DOHH2 (cell line): ENCODE results near the gene DNAJC4.

ENCODE experiments used
- H3F3A ChIP-seq: fragments of 200-600 bp; sonication (generic), shearing (Covaris generic); 2 replicates; pipeline ENCODE4 v1.6.0; 2016; ENCODE audit warnings: antibody characterized with exemption, mild to moderate bottlenecking; ENCODE audit not compliant: control insufficient read depth, insufficient read depth
- H3K27ac ChIP-seq: fragments of 200-600 bp; sonication (generic); 2 replicates; pipeline ENCODE4 v1.5.1; 2014; ENCODE audit warnings: low read depth, mild to moderate bottlenecking, low read length, moderate library complexity
- H3K27me3 ChIP-seq: fragments of 200-600 bp; sonication (generic); 2 replicates; pipeline ENCODE4 v1.6.1; 2014; ENCODE audit warnings: mild to moderate bottlenecking, low read length, mixed read lengths; ENCODE audit not compliant: control insufficient read depth
- H3K36me3 ChIP-seq: fragments of 200-600 bp; sonication (generic); 2 replicates; pipeline ENCODE4 v1.6.1; 2014; ENCODE audit warnings: mild to moderate bottlenecking, low read length, moderate library complexity, mixed read lengths; ENCODE audit not compliant: control insufficient read depth
- H3K4me1 ChIP-seq: fragments of 200-600 bp; sonication (generic); 2 replicates; pipeline ENCODE4 v1.6.1; 2014; ENCODE audit warnings: mild to moderate bottlenecking, low read length, mixed read lengths; ENCODE audit not compliant: control insufficient read depth
- H3K4me2 ChIP-seq: fragments of 200-600 bp; sonication (generic); 2 replicates; pipeline ENCODE4 v1.6.0; 2014; ENCODE audit warnings: mild to moderate bottlenecking, low read length, moderate library complexity
- H3K4me3 ChIP-seq: fragments of 200-600 bp; sonication (generic); 2 replicates; pipeline ENCODE4 v1.5.1; 2014; ENCODE audit warnings: mild to moderate bottlenecking, low read length, mixed read lengths
- H3K79me2 ChIP-seq: fragments of 200-600 bp; sonication (generic); 2 replicates; pipeline ENCODE4 v1.6.1; 2014; ENCODE audit warnings: mild to moderate bottlenecking, low read length, mixed read lengths; ENCODE audit not compliant: control insufficient read depth
- H3K9me2 ChIP-seq: fragments of 200-600 bp; sonication (generic); replicated peaks from 2 replicates; pipeline ENCODE4 v1.6.1; 2014; ENCODE audit warnings: mild to moderate bottlenecking, low read length, mixed read lengths; ENCODE audit not compliant: control insufficient read depth
- H3K9me3 ChIP-seq: fragments of 200-600 bp; sonication (generic); 2 replicates; pipeline ENCODE4 v1.6.1; 2014; ENCODE audit warnings: antibody characterized with exemption, low read length, mixed read lengths; ENCODE audit not compliant: control insufficient read depth, insufficient read depth
- H4K20me1 ChIP-seq: fragments of 200-600 bp; sonication (generic); 2 replicates; pipeline ENCODE4 v1.6.0; 2014; ENCODE audit warnings: low read depth, mild to moderate bottlenecking, antibody characterized with exemption, low read length, moderate library complexity; ENCODE audit not compliant: control insufficient read depth, insufficient read depth
- EZH2phosphoT487 ChIP-seq: fragments of 200-600 bp; sonication (generic); IDR thresholded peaks from 2 replicates; pipeline ENCODE4 v1.6.1; 2017; ENCODE audit warnings: borderline replicate concordance, mild to moderate bottlenecking, antibody characterized with exemption, low read length, moderate library complexity, mixed read lengths
- TF ChIP-seq, protein P1 (sequence below): fragments of 200-600 bp; sonication (generic); IDR thresholded peaks from one replicate; pipeline ENCODE4 v1.5.1; 2014; ENCODE audit warnings: antibody characterized with exemption, mild to moderate bottlenecking, low read depth, low read length; ENCODE audit not compliant: poor library complexity, severe bottlenecking

The DNAJC4 gene

GRCh38 chr11:64247729-64248531 is 17.6 kb downstream of the DNAJC4 start:
- H3K27me3 ChIP-seq = no peaks in the 10 kb centered on the region
- peaks cover 29% of the 10 kb centered on the region for H3F3A ChIP-seq
- peaks cover 33% of the 10 kb centered on the region for H3K36me3 ChIP-seq
- TF ChIP-seq, protein P1, sequence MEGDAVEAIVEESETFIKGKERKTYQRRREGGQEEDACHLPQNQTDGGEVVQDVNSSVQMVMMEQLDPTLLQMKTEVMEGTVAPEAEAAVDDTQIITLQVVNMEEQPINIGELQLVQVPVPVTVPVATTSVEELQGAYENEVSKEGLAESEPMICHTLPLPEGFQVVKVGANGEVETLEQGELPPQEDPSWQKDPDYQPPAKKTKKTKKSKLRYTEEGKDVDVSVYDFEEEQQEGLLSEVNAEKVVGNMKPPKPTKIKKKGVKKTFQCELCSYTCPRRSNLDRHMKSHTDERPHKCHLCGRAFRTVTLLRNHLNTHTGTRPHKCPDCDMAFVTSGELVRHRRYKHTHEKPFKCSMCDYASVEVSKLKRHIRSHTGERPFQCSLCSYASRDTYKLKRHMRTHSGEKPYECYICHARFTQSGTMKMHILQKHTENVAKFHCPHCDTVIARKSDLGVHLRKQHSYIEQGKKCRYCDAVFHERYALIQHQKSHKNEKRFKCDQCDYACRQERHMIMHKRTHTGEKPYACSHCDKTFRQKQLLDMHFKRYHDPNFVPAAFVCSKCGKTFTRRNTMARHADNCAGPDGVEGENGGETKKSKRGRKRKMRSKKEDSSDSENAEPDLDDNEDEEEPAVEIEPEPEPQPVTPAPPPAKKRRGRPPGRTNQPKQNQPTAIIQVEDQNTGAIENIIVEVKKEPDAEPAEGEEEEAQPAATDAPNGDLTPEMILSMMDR = no peak
- TF ChIP-seq EZH2phosphoT487 = no peak
- peak overlapping the region; percentile 78 for H3K4me3 ChIP-seq
- H3K27ac ChIP-seq = no peak overlapping the region
- no peaks in the 10 kb centered on the region for H3K9me2 ChIP-seq
- peaks cover 2% of the 10 kb centered on the region; the same call in 1 of the 2 replicates for H4K20me1 ChIP-seq
- no peaks in the 10 kb centered on the region for H3K9me3 ChIP-seq
- H3K79me2 ChIP-seq = peaks cover 42% of the 10 kb centered on the region
- peak overlapping the region; percentile 85 for H3K4me2 ChIP-seq
- peaks cover 62% of the 10 kb centered on the region for H3K4me1 ChIP-seq

GRCh38 chr11:64248578-64248977 is 18.2 kb downstream of the DNAJC4 start:
- H3K9me3 ChIP-seq = no peaks in the 10 kb centered on the region
- TF ChIP-seq, protein P1 = no peak
- no peak for TF ChIP-seq EZH2phosphoT487
- peaks cover 29% of the 10 kb centered on the region for H3F3A ChIP-seq
- no peak overlapping the region for H3K27ac ChIP-seq
- peaks cover 27% of the 10 kb centered on the region for H3K36me3 ChIP-seq
- H3K79me2 ChIP-seq = peaks cover 39% of the 10 kb centered on the region
- peaks cover 59% of the 10 kb centered on the region for H3K4me1 ChIP-seq
- no peak overlapping the region for H3K4me2 ChIP-seq
- H3K27me3 ChIP-seq = no peaks in the 10 kb centered on the region
- no peaks in the 10 kb centered on the region for H3K9me2 ChIP-seq
- no peak overlapping the region for H3K4me3 ChIP-seq
- H4K20me1 ChIP-seq = peaks cover 5% of the 10 kb centered on the region; the same call in 1 of the 2 replicates

DNA sequence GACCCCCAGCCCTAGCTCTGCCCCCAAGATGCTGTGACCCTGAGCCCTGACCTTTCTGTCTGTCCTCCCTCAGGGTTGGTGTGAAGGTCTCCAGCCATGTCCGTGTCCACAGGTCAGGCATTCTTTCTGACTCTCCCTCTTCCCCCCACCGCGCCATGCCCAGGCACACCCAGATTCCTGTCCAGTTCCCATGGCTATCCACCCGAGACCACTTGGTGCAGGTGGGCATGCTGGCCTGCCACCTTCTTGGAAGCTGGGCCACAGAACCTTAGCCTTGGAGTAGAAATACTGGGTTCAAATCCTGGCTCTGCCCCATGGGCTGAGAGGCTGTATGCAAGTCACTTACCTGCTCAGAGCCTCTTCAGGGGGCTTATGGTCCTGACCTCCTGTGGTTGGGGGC is 18.7 kb downstream of the DNAJC4 start:
- no peak overlapping the region for H3K4me2 ChIP-seq
- TF ChIP-seq, protein P1 = no peak
- TF ChIP-seq EZH2phosphoT487 = no peak
- peaks cover 36% of the 10 kb centered on the region for H3K79me2 ChIP-seq
- H3K27ac ChIP-seq = no peak overlapping the region
- peaks cover 5% of the 10 kb centered on the region; the same call in 1 of the 2 replicates for H4K20me1 ChIP-seq
- peaks cover 54% of the 10 kb centered on the region for H3K4me1 ChIP-seq
- H3K27me3 ChIP-seq = no peaks in the 10 kb centered on the region
- H3K9me3 ChIP-seq = no peaks in the 10 kb centered on the region
- H3K4me3 ChIP-seq = no peak overlapping the region
- no peaks in the 10 kb centered on the region for H3K9me2 ChIP-seq
- peaks cover 22% of the 10 kb centered on the region for H3K36me3 ChIP-seq
- peaks cover 24% of the 10 kb centered on the region for H3F3A ChIP-seq
